ENCODE measurements around the gene ASTN2.
"Not testable (repeated sequence)": the region's sequence is repeated elsewhere in the genome, so short reads cannot be mapped to it uniquely, and the experiment has no call there.

Gene ASTN2

GRCh38 chr9:116842658-116843057 lies 572.2 kb downstream of the ASTN2 start:
- DNase-seq, result no peak

GRCh38 chr9:116838468-116838867 lies 576.4 kb downstream of the ASTN2 start:
- DNase-seq, result not testable (repeated sequence)

GRCh38 chr9:116837018-116837989 lies 577.6 kb downstream of the ASTN2 start:
- no peak for DNase-seq

GRCh38 chr9:116830321-116830720 lies 584.5 kb downstream of the ASTN2 start:
- not testable (repeated sequence) for DNase-seq

- no peak for DNase-seq
Measured at GRCh38 chr9:116821633-116822229, 593.1 kb downstream of the ASTN2 start.

GRCh38 chr9:116819116-116819515 lies 595.7 kb downstream of the ASTN2 start:
- DNase-seq, result no peak

GRCh38 chr9:116817762-116818161 lies 597.1 kb downstream of the ASTN2 start:
- no peak for DNase-seq

- DNase-seq, result no peak
Measured at GRCh38 chr9:116816484-116816883, 598.4 kb downstream of the ASTN2 start.

GRCh38 chr9:116815835-116816234 lies 599.0 kb downstream of the ASTN2 start:
- no peak for DNase-seq

GRCh38 chr9:116813031-116813300 lies 601.9 kb downstream of the ASTN2 start:
- DNase-seq, result no peak

- DNase-seq, result no peak
Measured at GRCh38 chr9:116812231-116813030, 602.4 kb downstream of the ASTN2 start.

GRCh38 chr9:116809656-116810055 lies 605.2 kb downstream of the ASTN2 start:
- DNase-seq, result no peak

GRCh38 chr9:116806075-116806474 lies 608.8 kb downstream of the ASTN2 start:
- no peak for DNase-seq

GRCh38 chr9:116800885-116801284 lies 614.0 kb downstream of the ASTN2 start:
- DNase-seq, result no peak

GRCh38 chr9:116800074-116800473 lies 614.8 kb downstream of the ASTN2 start:
- DNase-seq, result no peak

- DNase-seq, result no peak
Measured at GRCh38 chr9:116798521-116798920, 616.3 kb downstream of the ASTN2 start.

GRCh38 chr9:116797276-116797675 lies 617.6 kb downstream of the ASTN2 start:
- DNase-seq, result no peak

- no peak for DNase-seq
Measured at GRCh38 chr9:116796669-116797068, 618.2 kb downstream of the ASTN2 start.

GRCh38 chr9:116795821-116796220 lies 619.0 kb downstream of the ASTN2 start:
- no peak for DNase-seq

GRCh38 chr9:116792271-116792670 lies 622.6 kb downstream of the ASTN2 start:
- DNase-seq, result no peak

GRCh38 chr9:116791326-116791725 lies 623.5 kb downstream of the ASTN2 start:
- no peak for DNase-seq

GRCh38 chr9:116789081-116789480 lies 625.8 kb downstream of the ASTN2 start:
- no peak for DNase-seq

GRCh38 chr9:116786737-116787136 lies 628.1 kb downstream of the ASTN2 start:
- DNase-seq, result no peak

GRCh38 chr9:116777116-116777515 lies 637.7 kb downstream of the ASTN2 start:
- DNase-seq, result no peak

All from activated gamma-delta T cell (primary cell).